SK-N-SH treated with all-trans-retinoic acid at 6 μM for 48 hours (cell line): Measurements from ENCODE around the gene GRIA1.

Experiments used
- ATAC-seq: fragments of 200-7000 bp; cut with Tn5 transposase; 3 replicates; pipeline ENCODE4 v1.9.1; 2020; ENCODE audit warnings: mild to moderate bottlenecking, moderate library complexity
- ARNTL ChIP-seq: fragments of 450-650 bp; formaldehyde crosslinking; IDR thresholded peaks from 2 replicates; pipeline ENCODE4 v1.5.0; 2020; ENCODE audit warnings: low read depth, mild to moderate bottlenecking, moderate library complexity, borderline replicate concordance
- BACH2 ChIP-seq: fragments of 250-450 bp; sonication (Bioruptor Pico); IDR thresholded peaks from 2 replicates; pipeline ENCODE4 v1.9.0; 2021; ENCODE audit warnings: mild to moderate bottlenecking, borderline replicate concordance
- CSDC2 ChIP-seq: fragments of 250-450 bp; sonication (Bioruptor Pico); IDR thresholded peaks from 2 replicates; pipeline ENCODE4 v1.5.0; 2020; ENCODE audit warnings: mild to moderate bottlenecking, moderate library complexity
- ESRRG ChIP-seq: fragments of 250-450 bp; sonication (Bioruptor Pico); IDR thresholded peaks from 2 replicates; pipeline ENCODE4 v1.6.1; 2021; ENCODE audit warnings: mild to moderate bottlenecking
- GLIS3 ChIP-seq: fragments of 250-450 bp; sonication (Bioruptor Pico); IDR thresholded peaks from 2 replicates; pipeline ENCODE4 v1.5.0; 2020; ENCODE audit warnings: mild to moderate bottlenecking, moderate library complexity
- ISL1 ChIP-seq: fragments of 250-450 bp; sonication (Bioruptor Pico); IDR thresholded peaks from 2 replicates; pipeline ENCODE4 v2.1.2; 2022; ENCODE audit warnings: mild to moderate bottlenecking, moderate library complexity
- OSR1 ChIP-seq: fragments of 250-450 bp; sonication (Bioruptor Pico); IDR thresholded peaks from 2 replicates; pipeline ENCODE4 v1.8.0; 2022; ENCODE audit warnings: moderate library complexity, mild to moderate bottlenecking, inconsistent platforms
- PPARA ChIP-seq: fragments of 250-450 bp; sonication (Bioruptor Pico); IDR thresholded peaks from 2 replicates; pipeline ENCODE4 v1.5.0; 2020; ENCODE audit warnings: mild to moderate bottlenecking, borderline replicate concordance
- SNAI2 ChIP-seq: fragments of 250-450 bp; sonication (Bioruptor Pico); IDR thresholded peaks from 2 replicates; pipeline ENCODE4 v1.5.0; 2020; ENCODE audit warnings: mild to moderate bottlenecking, moderate library complexity
- TCF4 ChIP-seq: fragments of 250-450 bp; sonication (Bioruptor Pico); IDR thresholded peaks from 2 replicates; pipeline ENCODE4 v1.8.0; 2021; ENCODE audit warnings: mild to moderate bottlenecking, moderate library complexity, borderline replicate concordance
- TOX ChIP-seq: fragments of 250-450 bp; sonication (Bioruptor Pico); IDR thresholded peaks from 2 replicates; pipeline ENCODE4 v1.8.0; 2021; ENCODE audit warnings: mild to moderate bottlenecking, moderate library complexity, borderline replicate concordance
- ZC3H10 ChIP-seq: fragments of 250-450 bp; sonication (Bioruptor Pico); IDR thresholded peaks from 2 replicates; pipeline ENCODE4 v1.5.1; 2021; ENCODE audit warnings: mild to moderate bottlenecking, moderate library complexity
- ZNF70 ChIP-seq: fragments of 450-650 bp; formaldehyde crosslinking; IDR thresholded peaks from 2 replicates; pipeline ENCODE4 v1.5.0; 2020; ENCODE audit warnings: mild to moderate bottlenecking, moderate library complexity
- ZNF8 ChIP-seq: fragments of 450-650 bp; formaldehyde crosslinking; IDR thresholded peaks from 2 replicates; pipeline ENCODE4 v1.5.0; 2020; ENCODE audit warnings: mild to moderate bottlenecking, moderate library complexity
- TF ChIP-seq, protein P1 (sequence below): fragments of 250-450 bp; sonication (Bioruptor Pico); IDR thresholded peaks from 2 replicates; pipeline ENCODE4 v1.5.0; 2020; ENCODE audit warnings: mild to moderate bottlenecking, moderate library complexity
- TF ChIP-seq, protein P2 (sequence below): fragments of 250-450 bp; sonication (Bioruptor Pico); IDR thresholded peaks from 2 replicates; pipeline ENCODE4 v1.8.0; 2021; ENCODE audit warnings: low read depth, mild to moderate bottlenecking, moderate library complexity, borderline replicate concordance
- TF ChIP-seq, protein P3 (sequence below): fragments of 250-450 bp; sonication (Bioruptor Pico); IDR thresholded peaks from 2 replicates; pipeline ENCODE4 v1.5.1; 2021; ENCODE audit warnings: mild to moderate bottlenecking, moderate library complexity
- TF ChIP-seq, protein P4 (sequence below): fragments of 250-450 bp; sonication (Bioruptor Pico); IDR thresholded peaks from 2 replicates; pipeline ENCODE4 v1.8.0; 2020; ENCODE audit warnings: mild to moderate bottlenecking, moderate library complexity, borderline replicate concordance
- TF ChIP-seq, protein P5 (sequence below): fragments of 250-450 bp; sonication (Bioruptor Pico); IDR thresholded peaks from 2 replicates; pipeline ENCODE4 v1.5.1; 2020; ENCODE audit warnings: low read depth, mild to moderate bottlenecking, moderate library complexity

The GRIA1 gene

DNA sequence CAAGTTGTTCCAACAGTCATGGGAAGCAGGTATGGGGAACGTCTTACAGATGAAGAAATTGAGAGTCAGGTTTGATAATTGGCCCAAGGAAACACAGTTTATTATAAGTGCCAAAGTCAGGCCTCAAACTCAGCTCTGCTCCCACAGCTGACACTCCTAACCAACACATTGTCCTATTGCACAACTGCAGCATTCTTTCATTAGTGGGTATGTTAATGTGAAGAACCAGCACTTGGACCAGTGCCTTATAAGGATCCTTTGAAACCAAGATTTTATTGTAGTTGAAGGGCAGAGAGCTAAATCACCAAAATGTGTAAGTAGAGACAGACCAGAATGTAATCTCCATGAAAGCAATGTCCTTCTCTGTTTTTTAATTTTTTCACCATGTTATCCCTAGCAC is 56.1 kb downstream of the GRIA1 start:
- TF ChIP-seq SNAI2 (CRISPR knock-in tag) = no peak
- no peak for TF ChIP-seq OSR1 (CRISPR knock-in tag)
- TF ChIP-seq, protein P1, sequence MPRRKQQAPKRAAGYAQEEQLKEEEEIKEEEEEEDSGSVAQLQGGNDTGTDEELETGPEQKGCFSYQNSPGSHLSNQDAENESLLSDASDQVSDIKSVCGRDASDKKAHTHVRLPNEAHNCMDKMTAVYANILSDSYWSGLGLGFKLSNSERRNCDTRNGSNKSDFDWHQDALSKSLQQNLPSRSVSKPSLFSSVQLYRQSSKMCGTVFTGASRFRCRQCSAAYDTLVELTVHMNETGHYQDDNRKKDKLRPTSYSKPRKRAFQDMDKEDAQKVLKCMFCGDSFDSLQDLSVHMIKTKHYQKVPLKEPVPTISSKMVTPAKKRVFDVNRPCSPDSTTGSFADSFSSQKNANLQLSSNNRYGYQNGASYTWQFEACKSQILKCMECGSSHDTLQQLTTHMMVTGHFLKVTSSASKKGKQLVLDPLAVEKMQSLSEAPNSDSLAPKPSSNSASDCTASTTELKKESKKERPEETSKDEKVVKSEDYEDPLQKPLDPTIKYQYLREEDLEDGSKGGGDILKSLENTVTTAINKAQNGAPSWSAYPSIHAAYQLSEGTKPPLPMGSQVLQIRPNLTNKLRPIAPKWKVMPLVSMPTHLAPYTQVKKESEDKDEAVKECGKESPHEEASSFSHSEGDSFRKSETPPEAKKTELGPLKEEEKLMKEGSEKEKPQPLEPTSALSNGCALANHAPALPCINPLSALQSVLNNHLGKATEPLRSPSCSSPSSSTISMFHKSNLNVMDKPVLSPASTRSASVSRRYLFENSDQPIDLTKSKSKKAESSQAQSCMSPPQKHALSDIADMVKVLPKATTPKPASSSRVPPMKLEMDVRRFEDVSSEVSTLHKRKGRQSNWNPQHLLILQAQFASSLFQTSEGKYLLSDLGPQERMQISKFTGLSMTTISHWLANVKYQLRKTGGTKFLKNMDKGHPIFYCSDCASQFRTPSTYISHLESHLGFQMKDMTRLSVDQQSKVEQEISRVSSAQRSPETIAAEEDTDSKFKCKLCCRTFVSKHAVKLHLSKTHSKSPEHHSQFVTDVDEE (CRISPR knock-in tag) = no peak
- TF ChIP-seq PPARA (CRISPR knock-in tag) = no peak
- TF ChIP-seq, protein P2, sequence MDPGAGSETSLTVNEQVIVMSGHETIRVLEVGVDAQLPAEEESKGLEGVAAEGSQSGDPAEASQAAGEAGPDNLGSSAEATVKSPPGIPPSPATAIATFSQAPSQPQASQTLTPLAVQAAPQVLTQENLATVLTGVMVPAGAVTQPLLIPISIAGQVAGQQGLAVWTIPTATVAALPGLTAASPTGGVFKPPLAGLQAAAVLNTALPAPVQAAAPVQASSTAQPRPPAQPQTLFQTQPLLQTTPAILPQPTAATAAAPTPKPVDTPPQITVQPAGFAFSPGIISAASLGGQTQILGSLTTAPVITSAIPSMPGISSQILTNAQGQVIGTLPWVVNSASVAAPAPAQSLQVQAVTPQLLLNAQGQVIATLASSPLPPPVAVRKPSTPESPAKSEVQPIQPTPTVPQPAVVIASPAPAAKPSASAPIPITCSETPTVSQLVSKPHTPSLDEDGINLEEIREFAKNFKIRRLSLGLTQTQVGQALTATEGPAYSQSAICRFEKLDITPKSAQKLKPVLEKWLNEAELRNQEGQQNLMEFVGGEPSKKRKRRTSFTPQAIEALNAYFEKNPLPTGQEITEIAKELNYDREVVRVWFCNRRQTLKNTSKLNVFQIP (CRISPR knock-in tag) = no peak
- TF ChIP-seq ISL1 (CRISPR knock-in tag) = no peak
- TF ChIP-seq, protein P3, sequence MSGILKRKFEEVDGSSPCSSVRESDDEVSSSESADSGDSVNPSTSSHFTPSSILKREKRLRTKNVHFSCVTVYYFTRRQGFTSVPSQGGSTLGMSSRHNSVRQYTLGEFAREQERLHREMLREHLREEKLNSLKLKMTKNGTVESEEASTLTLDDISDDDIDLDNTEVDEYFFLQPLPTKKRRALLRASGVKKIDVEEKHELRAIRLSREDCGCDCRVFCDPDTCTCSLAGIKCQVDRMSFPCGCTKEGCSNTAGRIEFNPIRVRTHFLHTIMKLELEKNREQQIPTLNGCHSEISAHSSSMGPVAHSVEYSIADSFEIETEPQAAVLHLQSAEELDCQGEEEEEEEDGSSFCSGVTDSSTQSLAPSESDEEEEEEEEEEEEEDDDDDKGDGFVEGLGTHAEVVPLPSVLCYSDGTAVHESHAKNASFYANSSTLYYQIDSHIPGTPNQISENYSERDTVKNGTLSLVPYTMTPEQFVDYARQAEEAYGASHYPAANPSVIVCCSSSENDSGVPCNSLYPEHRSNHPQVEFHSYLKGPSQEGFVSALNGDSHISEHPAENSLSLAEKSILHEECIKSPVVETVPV = no peak
- TF ChIP-seq, protein P4, sequence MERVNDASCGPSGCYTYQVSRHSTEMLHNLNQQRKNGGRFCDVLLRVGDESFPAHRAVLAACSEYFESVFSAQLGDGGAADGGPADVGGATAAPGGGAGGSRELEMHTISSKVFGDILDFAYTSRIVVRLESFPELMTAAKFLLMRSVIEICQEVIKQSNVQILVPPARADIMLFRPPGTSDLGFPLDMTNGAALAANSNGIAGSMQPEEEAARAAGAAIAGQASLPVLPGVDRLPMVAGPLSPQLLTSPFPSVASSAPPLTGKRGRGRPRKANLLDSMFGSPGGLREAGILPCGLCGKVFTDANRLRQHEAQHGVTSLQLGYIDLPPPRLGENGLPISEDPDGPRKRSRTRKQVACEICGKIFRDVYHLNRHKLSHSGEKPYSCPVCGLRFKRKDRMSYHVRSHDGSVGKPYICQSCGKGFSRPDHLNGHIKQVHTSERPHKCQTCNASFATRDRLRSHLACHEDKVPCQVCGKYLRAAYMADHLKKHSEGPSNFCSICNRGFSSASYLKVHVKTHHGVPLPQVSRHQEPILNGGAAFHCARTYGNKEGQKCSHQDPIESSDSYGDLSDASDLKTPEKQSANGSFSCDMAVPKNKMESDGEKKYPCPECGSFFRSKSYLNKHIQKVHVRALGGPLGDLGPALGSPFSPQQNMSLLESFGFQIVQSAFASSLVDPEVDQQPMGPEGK (CRISPR knock-in tag) = no peak
- TF ChIP-seq CSDC2 = no peak
- TF ChIP-seq, protein P5, sequence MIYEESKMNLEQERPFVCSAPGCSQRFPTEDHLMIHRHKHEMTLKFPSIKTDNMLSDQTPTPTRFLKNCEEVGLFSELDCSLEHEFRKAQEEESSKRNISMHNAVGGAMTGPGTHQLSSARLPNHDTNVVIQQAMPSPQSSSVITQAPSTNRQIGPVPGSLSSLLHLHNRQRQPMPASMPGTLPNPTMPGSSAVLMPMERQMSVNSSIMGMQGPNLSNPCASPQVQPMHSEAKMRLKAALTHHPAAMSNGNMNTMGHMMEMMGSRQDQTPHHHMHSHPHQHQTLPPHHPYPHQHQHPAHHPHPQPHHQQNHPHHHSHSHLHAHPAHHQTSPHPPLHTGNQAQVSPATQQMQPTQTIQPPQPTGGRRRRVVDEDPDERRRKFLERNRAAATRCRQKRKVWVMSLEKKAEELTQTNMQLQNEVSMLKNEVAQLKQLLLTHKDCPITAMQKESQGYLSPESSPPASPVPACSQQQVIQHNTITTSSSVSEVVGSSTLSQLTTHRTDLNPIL = no peak
- no peak for TF ChIP-seq ARNTL (CRISPR knock-in tag)
- TF ChIP-seq ZNF8 = no peak
- no peak for TF ChIP-seq GLIS3
- TF ChIP-seq TCF4 (CRISPR knock-in tag) = no peak
- no peak for ATAC-seq

DNA sequence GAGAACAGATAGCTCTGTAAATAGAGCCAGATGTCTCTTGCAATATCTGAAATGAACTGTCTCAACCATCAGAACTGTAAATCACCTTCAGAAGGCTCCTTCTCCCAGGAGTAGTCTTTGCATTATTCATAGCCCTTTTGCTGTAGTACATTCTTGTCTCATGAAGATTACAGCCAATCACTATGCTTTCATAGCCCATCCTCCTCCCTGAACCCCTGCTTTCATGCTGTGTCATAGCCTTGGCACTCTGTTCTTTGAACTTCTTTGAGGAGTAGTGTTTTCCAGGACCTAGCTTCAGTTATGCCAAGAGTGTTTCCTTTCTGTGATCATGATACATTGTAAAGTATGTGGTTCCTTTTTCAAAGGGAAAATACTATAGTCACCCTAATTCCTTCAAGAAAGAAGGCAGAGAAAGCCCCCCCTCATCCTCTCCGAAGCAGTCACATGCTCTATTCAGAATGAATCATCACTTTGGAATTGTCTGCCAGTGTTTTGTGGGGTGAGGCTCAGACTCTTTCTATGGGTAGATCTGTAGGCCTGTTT is 61.1 kb downstream of the GRIA1 start:
- ATAC-seq = peak; percentile 94
- TF ChIP-seq TCF4 (CRISPR knock-in tag) (no peak), ZNF8 (no peak), CSDC2 (no peak), ISL1 (CRISPR knock-in tag) (peak; percentile 56), ZNF70 (CRISPR knock-in tag) (no peak), TOX (peak; percentile 6; the same call in 1 of the 2 replicates), BACH2 (CRISPR knock-in tag) (no peak), ZC3H10 (CRISPR knock-in tag) (no peak), OSR1 (CRISPR knock-in tag) (no peak), PPARA (CRISPR knock-in tag) (no peak), ESRRG (CRISPR knock-in tag) (no peak)
- TF ChIP-seq, protein P5 = no peak
- TF ChIP-seq, protein P1 (CRISPR knock-in tag) = no peak
- TF ChIP-seq, protein P4 (CRISPR knock-in tag) = no peak
- TF ChIP-seq, all 23 proteins: peak for 2
